ENCODE measurements around the gene FRRS1. TPM values are rescaled to one million over a fixed set of nuclear protein-coding genes. Genes with fewer than 3 reads are reported as not detected.
A peak's percentile ranks its signal among the peaks of the same experiment; 100 is the strongest.

Gene FRRS1
- total RNA-seq, 1 donor from 2014 or later: 22.5 TPM

- no peak for DNase-seq (ENCODE audit: low spot score in 2 of 2, unreplicated experiment in 2 of 2)
- Mint-ChIP-seq H3K36me3 (peaks cover 6% of the 10 kb centered on the region), H3K4me3 (no peak overlapping the region), H3K27ac (no peak overlapping the region), H3K4me1 (no peaks in the 10 kb centered on the region), H3K27me3 (ENCODE audit: low read depth) (no peaks in the 10 kb centered on the region), H3K9me3 (no peaks in the 10 kb centered on the region)
- TF ChIP-seq CTCF (IDR thresholded peaks at IDR 0.05; ENCODE audit: unreplicated experiment): no peak
These were observed 43.2 kb downstream of the FRRS1 start for GRCh38 chr1:99723251-99723650.

GRCh38 chr1:99717005-99717404 is 49.4 kb downstream of the FRRS1 start:
- no peak for TF ChIP-seq CTCF (IDR thresholded peaks at IDR 0.05; ENCODE audit: unreplicated experiment)
- H3K27me3 Mint-ChIP-seq (ENCODE audit: low read depth): no peaks in the 10 kb centered on the region
- DNase-seq (ENCODE audit: low spot score in 2 of 2, unreplicated experiment in 2 of 2): no peak
- no peak overlapping the region for H3K4me3 Mint-ChIP-seq
- H3K4me1 Mint-ChIP-seq: no peaks in the 10 kb centered on the region
- H3K36me3 Mint-ChIP-seq: peaks cover 23% of the 10 kb centered on the region
- H3K9me3 Mint-ChIP-seq: no peaks in the 10 kb centered on the region
- no peak overlapping the region for H3K27ac Mint-ChIP-seq

GRCh38 chr1:99713006-99713405 is 53.4 kb downstream of the FRRS1 start:
- DNase-seq (ENCODE audit: low spot score in 2 of 2, unreplicated experiment in 2 of 2): no peak
- TF ChIP-seq CTCF (IDR thresholded peaks at IDR 0.05; ENCODE audit: unreplicated experiment): no peak
- H3K36me3 Mint-ChIP-seq: peaks cover 39% of the 10 kb centered on the region
- H3K9me3 Mint-ChIP-seq: no peaks in the 10 kb centered on the region
- H3K4me3 Mint-ChIP-seq: no peak overlapping the region
- no peaks in the 10 kb centered on the region for H3K4me1 Mint-ChIP-seq
- no peak overlapping the region for H3K27ac Mint-ChIP-seq
- H3K27me3 Mint-ChIP-seq (ENCODE audit: low read depth): no peaks in the 10 kb centered on the region

- H3K36me3 Mint-ChIP-seq: peaks cover 35% of the 10 kb centered on the region
- H3K4me3 Mint-ChIP-seq: no peak overlapping the region
- no peak for TF ChIP-seq CTCF (IDR thresholded peaks at IDR 0.05; ENCODE audit: unreplicated experiment)
- H3K9me3 Mint-ChIP-seq: no peaks in the 10 kb centered on the region
- DNase-seq (ENCODE audit: low spot score in 2 of 2, unreplicated experiment in 2 of 2): no peak
- no peak overlapping the region for H3K27ac Mint-ChIP-seq
- H3K27me3 Mint-ChIP-seq (ENCODE audit: low read depth): no peaks in the 10 kb centered on the region
- H3K4me1 Mint-ChIP-seq: no peaks in the 10 kb centered on the region
These were observed 55.4 kb downstream of the FRRS1 start for GRCh38 chr1:99710994-99711393.

GRCh38 chr1:99707535-99708142 is 58.8 kb downstream of the FRRS1 start:
- peak; percentile 92 for TF ChIP-seq CTCF (IDR thresholded peaks at IDR 0.05; ENCODE audit: unreplicated experiment)
- peak; percentile 50 to 82 for DNase-seq (ENCODE audit: low spot score in 2 of 2, unreplicated experiment in 2 of 2)
- Mint-ChIP-seq H3K27ac (no peak overlapping the region), H3K27me3 (ENCODE audit: low read depth) (no peaks in the 10 kb centered on the region), H3K4me3 (no peak overlapping the region), H3K36me3 (peaks cover 22% of the 10 kb centered on the region), H3K4me1 (no peaks in the 10 kb centered on the region), H3K9me3 (peaks cover 2% of the 10 kb centered on the region)

- Mint-ChIP-seq H3K27ac (no peak overlapping the region), H3K27me3 (ENCODE audit: low read depth) (no peaks in the 10 kb centered on the region), H3K9me3 (peaks cover 20% of the 10 kb centered on the region), H3K4me1 (no peaks in the 10 kb centered on the region), H3K36me3 (peaks cover 25% of the 10 kb centered on the region), H3K4me3 (no peak overlapping the region)
- TF ChIP-seq CTCF (IDR thresholded peaks at IDR 0.05; ENCODE audit: unreplicated experiment): no peak
- DNase-seq (ENCODE audit: low spot score in 2 of 2, unreplicated experiment in 2 of 2): no peak
These were observed 61.0 kb downstream of the FRRS1 start for GRCh38 chr1:99705385-99705784.
